HG02840 (cell line): ENCODE data around the gene CLUH.
A peak's percentile ranks its signal among the peaks of the same experiment; 100 is the strongest.

Source experiments
- ATAC-seq: cut with Tn5 transposase; IDR thresholded peaks from one replicate; pipeline ENCODE4 v1.9.1; 2021; ENCODE audit warnings: mild to moderate bottlenecking, moderate library complexity, moderate number of reproducible peaks; ENCODE audit not compliant: unreplicated experiment, low FRiP score

The CLUH gene

GRCh38 chr17:2711608-2712299 is at the start of gene CLUH:
CLUH (minus strand) TSS chr17:2711764; CDS start chr17:2711661, 103 bp downstream.
- ATAC-seq, result peak; percentile 80

GRCh38 chr17:2758870-2759269 is 47.3 kb upstream of the CLUH start:
- ATAC-seq, result no peak

GRCh38 chr17:2755891-2756724 is 44.5 kb upstream of the CLUH start:
- no peak for ATAC-seq

GRCh38 chr17:2751491-2751890 is 39.9 kb upstream of the CLUH start:
- ATAC-seq, result no peak

- no peak for ATAC-seq
These were observed 39.2 kb upstream of the CLUH start for GRCh38 chr17:2750721-2751120.

- ATAC-seq, result no peak
These were observed 38.2 kb upstream of the CLUH start for GRCh38 chr17:2749784-2750181.

GRCh38 chr17:2749058-2749783 is 37.7 kb upstream of the CLUH start, which contains the start of gene CCDC92B:
CCDC92B (minus strand) TSS chr17:2749652; CDS start chr17:2735145, 14,507 bp downstream.
- ATAC-seq, result no peak

GRCh38 chr17:2745317-2746037 is 33.9 kb upstream of the CLUH start:
- no peak for ATAC-seq

- ATAC-seq, result no peak
These were observed 26.1 kb upstream of the CLUH start for GRCh38 chr17:2737693-2738092.

- ATAC-seq, result no peak
These were observed 25.4 kb upstream of the CLUH start for GRCh38 chr17:2736956-2737355.

- ATAC-seq, result no peak
These were observed 24.3 kb upstream of the CLUH start for GRCh38 chr17:2735896-2736295.

- ATAC-seq, result no peak
These were observed 23.4 kb upstream of the CLUH start for GRCh38 chr17:2734939-2735338.

GRCh38 chr17:2731807-2732206 is 20.2 kb upstream of the CLUH start:
- no peak for ATAC-seq

GRCh38 chr17:2730764-2731353 is 19.3 kb upstream of the CLUH start:
- ATAC-seq, result no peak

- no peak for ATAC-seq
These were observed 13.2 kb upstream of the CLUH start for GRCh38 chr17:2724784-2725164.

- ATAC-seq, result no peak
These were observed 12.6 kb upstream of the CLUH start for GRCh38 chr17:2723997-2724783.

GRCh38 chr17:2723505-2723996 is 12.0 kb upstream of the CLUH start:
- ATAC-seq, result no peak

- no peak for ATAC-seq
These were observed 11.0 kb upstream of the CLUH start for GRCh38 chr17:2722611-2723010.

GRCh38 chr17:2721603-2722002 is 10.0 kb upstream of the CLUH start:
- no peak for ATAC-seq
